CD4-positive, alpha-beta T cell treated with Interleukin-10 for 1 hour (primary cell): ENCODE results near the gene CDX4.
"Not testable (repeated sequence)": the region's sequence is repeated elsewhere in the genome, so short reads cannot be mapped to it uniquely, and the experiment has no call there.

Experiments used
- DNase-seq: peaks from one replicate; pipeline ENCODE4 v3.0.0-alpha.2; 2020

The CDX4 gene, protein sequence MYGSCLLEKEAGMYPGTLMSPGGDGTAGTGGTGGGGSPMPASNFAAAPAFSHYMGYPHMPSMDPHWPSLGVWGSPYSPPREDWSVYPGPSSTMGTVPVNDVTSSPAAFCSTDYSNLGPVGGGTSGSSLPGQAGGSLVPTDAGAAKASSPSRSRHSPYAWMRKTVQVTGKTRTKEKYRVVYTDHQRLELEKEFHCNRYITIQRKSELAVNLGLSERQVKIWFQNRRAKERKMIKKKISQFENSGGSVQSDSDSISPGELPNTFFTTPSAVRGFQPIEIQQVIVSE

GRCh38 chrX:73446831-73447230 is at the start of gene CDX4:
TSS of gene CDX4 (plus strand) at chrX:73447053. CDS start at chrX:73447254, 201 bp downstream.
- no peak for DNase-seq

GRCh38 chrX:73398185-73398914 is 48.5 kb upstream of the CDX4 start:
- DNase-seq: no peak

GRCh38 chrX:73400136-73400748 is 46.6 kb upstream of the CDX4 start:
- DNase-seq: no peak

DNA sequence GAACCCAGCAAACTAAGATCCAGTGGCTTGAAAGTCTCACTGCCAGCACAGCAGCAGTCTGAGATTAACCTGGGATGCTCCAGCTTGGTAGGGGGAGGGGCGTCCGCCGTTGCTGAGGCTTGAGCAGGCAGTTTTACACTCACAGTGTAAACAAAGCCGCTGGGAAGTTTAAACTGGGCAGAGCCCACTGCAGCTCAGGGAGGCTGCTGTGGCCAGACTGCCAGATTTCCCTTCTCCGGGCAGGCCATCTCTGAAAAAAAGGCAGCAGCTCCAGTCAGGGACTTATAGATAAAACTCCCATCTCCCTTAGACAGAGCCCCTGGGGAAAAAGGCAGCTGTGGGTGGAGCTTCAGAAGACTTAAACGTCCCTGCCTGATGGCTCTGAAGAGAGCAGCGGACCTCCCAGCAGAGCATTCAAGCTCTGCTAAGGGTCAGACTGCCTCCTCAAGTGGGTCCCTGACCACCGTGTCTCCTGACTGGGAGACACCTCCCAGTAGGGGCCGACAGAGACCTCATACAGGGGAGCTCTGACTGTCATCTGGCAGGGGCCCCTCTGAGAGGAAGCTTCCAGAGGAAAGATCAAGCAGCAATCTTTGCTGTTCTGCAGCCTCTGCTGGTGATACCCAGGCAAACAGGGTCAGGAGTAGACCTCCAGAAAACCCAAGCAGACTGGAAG is 45.1 kb upstream of the CDX4 start:
- no peak for DNase-seq

DNA sequence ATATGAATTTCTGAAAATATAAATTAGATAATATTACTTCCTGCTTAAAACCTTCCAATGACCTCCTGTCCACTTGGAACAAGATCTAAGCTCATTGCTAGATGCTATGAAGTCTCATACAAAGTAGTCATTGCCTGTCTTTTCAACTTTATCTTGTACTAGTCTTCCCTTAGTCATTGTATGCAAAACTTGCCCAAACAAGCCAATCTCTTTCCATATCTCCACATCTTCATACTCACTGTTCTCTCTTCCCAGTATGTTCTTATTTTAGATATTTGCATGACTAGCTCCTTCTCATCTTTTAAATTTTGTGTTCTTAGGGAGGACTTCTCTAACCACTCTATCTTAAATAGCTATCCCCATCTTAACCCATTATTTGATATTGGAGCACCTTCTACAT is 33.9 kb upstream of the CDX4 start:
- DNase-seq: no peak

GRCh38 chrX:73447311-73447794 is 500 bp downstream of the CDX4 start:
- DNase-seq: no peak

DNA sequence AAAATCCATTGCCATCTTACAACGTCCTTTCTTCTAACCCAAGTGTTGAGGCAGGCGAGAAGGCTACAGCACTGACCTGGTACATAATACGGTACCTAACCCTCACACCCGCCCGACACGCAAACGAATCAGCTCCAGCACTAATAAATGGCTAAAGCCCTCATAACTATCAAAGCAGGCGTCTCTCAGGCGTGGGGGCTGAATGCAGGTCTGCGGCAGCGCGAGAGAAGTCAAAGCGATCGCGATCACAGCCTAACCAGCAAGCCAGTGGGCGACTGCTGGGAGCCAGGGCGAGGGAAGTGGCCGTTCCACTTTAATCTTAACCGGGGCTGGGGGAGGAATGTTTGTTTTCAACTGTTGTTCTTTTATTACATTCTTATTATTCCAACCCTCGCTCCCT is 1.5 kb downstream of the CDX4 start:
- no peak for DNase-seq

DNA sequence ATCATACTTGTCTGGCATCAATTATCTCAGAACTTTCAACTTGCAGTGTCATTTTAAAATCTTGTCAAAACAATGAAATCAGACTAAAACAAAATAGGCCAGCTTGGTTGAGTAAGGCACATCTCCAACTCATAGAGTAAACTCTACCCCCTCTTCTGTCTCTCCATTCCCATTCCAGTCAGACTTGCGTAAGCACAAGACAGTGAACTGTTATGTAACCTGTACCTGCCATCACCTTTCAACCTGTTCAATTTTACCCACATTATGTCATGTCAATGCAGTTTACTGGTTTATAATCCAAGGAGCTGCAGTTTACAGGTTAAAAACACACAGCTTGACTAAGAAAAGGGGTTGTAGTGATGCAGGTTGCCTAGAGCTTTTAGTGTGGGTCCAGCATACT is 8.3 kb downstream of the CDX4 start:
- DNase-seq: no peak

GRCh38 chrX:73457306-73457705 is 10.5 kb downstream of the CDX4 start:
- no peak for DNase-seq

DNA sequence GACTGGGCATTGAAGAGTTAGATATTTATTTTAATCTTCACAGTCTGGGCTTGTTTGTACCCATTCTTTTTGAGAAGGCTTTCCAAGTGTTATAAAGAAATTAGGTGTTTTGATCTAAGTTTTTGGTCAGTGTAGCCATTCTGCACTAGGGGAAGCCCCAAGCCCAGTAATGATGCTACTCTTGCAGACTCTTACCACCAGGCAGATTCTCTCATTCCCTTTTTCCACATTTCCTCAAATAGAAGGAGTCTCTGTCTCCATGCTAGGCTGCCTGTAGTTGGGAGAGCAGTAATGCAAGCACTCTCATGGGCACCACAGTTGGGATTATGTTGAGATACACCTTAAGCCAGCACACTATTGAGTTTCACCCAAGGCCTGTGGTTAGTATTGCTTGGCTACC is 21.5 kb downstream of the CDX4 start:
- no peak for DNase-seq

DNA sequence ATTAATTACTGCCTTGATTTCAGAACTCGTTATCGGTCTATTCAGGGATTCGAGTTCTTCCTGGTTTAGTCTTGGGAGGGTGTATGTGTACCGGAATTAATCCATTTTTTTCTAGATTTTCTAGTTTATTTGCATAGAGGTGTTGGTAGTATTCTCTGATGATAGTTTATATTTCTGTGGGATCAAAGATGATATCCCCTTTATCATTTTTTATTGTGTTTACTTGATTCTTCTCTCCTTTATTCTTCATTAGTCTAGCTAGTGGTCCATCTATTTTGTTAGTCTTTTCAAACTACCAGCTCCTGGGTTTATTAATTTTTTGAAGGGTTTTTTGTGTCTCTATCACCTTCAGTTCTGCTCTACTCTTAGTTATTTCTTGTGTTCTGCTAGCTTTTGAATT is 32.1 kb downstream of the CDX4 start:
- no peak for DNase-seq

DNA sequence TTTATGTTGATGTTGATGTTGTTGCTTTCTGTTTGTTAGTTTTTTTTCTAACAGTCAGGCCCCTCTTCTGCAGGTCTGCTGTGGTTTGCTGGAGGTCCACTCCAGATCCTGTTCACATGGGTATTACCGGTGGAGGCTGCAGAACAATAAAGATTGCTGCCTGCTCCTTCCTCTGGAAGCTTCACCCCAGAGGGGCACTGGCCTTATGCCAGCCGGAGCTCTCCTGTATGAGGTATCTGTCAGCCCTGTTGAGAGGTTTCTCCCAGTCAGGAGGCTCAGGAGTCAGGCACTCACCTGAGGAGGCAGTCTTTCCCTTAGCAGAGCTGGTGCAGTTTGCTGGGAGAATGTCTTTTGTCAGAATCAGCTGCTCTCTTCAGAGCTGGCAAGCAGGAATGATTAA is 34.7 kb downstream of the CDX4 start:
- no peak for DNase-seq

- DNase-seq: no peak
Measured at GRCh38 chrX:73490661-73491060, 43.8 kb downstream of the CDX4 start.

DNA sequence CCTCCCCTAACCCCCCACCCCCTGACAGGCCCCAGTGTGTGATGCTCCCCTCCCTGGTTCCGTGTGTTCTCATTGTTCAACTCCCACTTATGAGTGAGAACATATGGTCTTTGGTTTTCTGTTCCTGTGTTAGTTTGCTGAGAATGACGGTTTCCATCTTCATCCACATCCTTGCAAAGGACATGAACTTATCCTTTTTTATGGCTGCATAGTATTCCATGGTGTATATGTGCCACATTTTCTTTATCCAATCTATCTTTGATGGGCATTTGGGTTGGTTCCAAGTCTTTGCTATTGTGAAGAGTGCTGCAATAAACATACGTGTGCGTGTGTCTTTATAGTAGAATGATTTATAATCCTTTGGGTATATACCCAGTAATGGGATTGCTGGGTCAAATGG is 45.3 kb downstream of the CDX4 start:
- not testable (repeated sequence) for DNase-seq
